Adrenal gland (tissue), 5 donors: Measurements from ENCODE around the gene KCNA1.

Source experiments
- CTCF ChIP-seq, 6 experiments: fragments of 450-650 bp in 4 of 6; fragments of 200-600 bp in 2 of 6; sonication (generic) in 1 of 6; IDR thresholded peaks; 1 replicate in 5 of 6; 2 replicates in 1 of 6; pipeline versions ENCODE4 v1.5.1 to v1.8.0; 2016 to 2021; ENCODE audit warnings: antibody characterized with exemption in 6 of 6, mild to moderate bottlenecking in 2 of 6, moderate library complexity in 1 of 6
- POLR2A ChIP-seq, 2 donors: fragments of 450-650 bp; IDR thresholded peaks; one replicate each; pipeline ENCODE4 v1.6.1; 2017; ENCODE audit warnings: antibody characterized with exemption in 2 of 2, mild to moderate bottlenecking in 2 of 2, moderate library complexity in 1 of 2
- donor health status: DM: no; HTN: no; CAD: no.

- no peak for TF ChIP-seq CTCF (IDR thresholded peaks at IDR 0.05)
- TF ChIP-seq POLR2A (IDR thresholded peaks at IDR 0.05): no peak
Observed at GRCh38 chr12:4870423-4870822, 39.3 kb upstream of the KCNA1 start.
